DMS153 (cell line): Measurements from ENCODE around the gene WDR5.

ENCODE experiments used
- DNase-seq: peaks from one replicate; lab custom pipeline; 2025; lab: John Stamatoyannopoulos, UW

WDR5 gene

DNA sequence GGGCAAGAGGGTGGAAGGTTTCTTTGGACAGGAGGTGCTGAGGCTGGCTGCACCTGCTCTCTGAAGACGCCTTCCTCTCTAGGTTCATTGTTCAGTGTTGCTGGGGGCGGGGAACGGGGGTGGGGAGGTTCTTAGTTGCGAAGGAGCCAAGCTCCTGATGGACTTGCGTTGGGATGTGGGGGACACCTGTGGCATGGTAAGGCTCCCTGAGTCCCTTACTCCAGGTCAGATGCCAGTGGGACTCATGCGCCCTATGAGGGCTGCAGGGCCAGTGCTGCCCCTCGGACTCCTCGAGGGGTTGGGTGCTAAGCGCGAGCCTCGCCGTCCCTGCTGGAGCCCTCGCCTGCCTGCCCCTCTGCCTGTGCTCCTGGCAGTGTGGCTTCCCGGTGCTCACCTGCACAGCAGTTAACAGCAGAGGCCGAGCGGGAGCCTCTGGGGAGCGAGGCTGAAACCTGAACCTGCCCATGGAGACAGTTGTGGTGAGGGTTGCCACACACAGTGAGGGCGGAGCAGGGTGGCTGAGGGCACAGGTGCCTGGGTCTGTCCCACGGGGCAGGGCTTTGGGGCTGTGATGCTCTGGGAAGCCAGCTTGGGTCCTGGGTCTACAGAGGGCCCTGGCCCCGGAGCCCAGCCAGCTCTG is 23.0 kb downstream of the WDR5 start:
- no peak for DNase-seq

DNA sequence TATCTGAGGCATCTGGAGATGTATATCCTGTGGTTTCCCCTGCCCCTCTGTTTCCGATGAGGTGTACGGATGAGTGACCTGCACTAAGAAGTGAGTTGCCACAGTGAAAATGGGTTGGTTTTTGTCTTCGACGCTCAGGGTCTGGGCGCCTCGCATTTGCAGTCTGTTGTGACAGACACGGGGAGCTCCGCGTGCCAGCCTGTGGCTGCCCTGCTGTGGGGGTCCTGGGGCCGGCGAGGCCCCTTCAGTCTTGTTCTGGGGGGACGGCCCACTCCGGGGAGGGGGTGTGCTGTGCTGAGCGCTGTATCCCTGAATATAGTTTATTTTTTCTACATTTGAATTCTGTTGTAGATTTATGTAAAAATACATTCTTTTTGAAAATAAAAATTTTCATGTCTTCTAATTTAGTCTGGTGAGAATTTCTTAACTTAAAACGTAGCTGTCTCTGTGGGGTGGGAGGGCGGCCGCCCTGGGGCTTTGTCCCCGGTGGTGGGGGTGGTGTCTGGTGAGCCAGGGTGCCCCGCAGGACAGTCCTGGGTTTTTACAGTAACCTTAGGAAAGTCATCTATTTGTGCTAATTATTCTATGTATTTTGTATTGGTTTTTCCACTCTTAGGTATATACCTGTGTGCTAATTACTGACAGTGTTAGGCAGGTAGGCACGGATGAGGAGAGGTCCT is 23.8 kb downstream of the WDR5 start:
- DNase-seq = no peak

DNA sequence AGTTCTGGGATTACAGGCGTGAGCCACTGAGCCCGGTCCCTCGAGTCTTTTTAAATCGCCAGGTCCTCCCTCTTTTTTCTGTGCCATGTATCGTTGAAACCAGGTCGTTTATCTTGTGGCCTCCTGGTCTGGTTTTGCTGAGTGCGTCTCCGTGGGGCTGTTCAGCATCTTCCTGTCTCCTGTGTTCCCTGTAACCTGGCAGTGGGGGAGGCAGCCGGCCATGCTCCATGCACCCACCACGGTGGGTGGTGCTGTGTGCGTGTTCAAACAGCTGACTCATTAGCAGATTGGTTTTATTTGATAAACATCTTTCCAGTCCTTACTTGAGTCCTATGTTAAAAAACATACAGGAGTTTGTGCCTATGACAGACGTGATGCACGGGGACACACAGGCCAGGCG is 25.8 kb downstream of the WDR5 start:
- no peak for DNase-seq

DNA sequence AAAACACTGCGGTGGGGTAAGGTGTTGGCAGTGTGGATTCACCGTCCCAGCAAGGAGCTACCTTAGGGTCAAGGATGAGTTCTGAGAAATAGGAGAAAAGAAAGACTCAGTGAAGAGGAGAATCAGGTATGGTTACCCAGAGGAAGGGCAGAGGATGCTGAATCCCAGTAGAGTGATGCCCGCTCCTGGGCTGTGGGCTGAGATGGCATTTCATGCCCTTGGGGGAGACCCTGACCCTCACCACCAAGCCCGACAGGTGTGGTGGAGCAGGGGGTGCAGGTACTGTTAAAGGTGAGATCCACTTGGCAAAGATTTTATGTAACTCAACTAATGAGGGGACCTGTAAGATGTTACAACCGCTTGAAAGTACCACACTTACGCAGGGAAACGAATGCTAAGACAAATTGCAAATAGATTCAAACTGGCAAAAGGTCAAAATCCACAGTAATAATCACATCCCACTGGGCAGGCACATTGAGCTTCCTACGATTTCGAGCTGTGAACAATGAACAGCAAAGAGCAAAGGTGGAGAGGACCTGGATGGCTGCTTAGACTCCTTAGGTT is 26.4 kb downstream of the WDR5 start:
- no peak for DNase-seq

DNA sequence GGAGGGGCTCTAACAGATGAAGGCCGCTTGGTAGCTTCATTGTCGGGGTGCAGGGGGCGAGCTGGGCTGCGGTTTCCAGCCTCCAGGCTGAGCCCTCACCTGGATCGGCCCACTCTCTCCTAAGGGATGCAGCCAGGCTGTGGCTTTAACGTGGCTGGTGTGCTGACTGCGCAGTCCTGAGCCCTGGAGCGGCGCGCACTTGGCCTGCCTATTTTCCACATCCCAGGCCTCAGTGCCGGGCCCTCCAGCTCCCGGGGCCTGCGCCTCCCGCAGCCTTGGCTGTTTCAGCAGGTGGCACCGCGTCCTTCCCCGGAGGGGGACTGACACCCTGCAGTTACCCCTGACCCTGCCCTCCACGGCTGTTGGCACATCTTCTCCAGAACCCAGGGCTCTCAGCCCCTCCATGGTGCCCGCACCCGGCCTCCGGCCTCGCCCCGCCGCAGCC is 27.1 kb downstream of the WDR5 start:
- DNase-seq = no peak

DNA sequence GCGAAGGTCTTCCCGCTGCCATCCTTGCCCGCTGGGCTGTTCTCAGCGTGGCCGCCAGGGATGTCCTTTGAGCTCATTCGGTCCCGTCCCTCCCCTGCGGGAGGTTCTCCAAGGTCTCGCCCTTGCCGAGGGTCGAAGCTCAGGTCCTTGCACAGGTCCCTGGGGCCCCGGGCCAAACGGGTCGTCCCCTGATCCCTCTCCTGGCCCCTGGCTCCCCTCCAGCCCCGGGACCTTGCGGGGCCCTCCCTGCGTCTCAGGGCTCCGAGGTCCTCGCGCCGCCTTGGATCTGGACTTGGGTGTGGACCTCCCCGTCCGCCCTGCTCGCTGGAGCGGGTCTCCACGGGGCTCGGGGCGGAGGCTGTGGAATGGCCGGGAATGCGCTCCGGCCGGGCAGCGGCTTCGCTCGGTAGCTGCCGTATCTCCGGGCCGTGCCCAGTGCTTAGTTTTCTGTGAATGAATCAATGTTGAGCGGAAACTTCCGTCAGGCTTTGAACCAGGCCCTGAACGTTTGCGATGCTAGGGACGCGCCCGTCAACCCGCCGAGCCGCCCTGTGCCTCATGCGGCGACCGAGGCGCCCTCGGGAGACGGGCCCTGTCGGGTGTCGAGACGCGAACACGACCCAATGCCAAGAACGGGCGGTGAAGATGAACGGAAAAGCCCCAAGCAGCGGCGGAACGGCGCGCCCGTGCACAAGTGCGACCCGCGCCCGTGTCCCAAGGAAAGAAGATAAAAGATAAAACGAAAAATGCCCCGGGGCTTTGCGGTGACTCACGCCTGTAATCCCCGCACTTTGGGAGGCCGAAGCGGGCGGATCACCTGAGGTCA is 27.7 kb downstream of the WDR5 start:
- DNase-seq = peak; percentile 48

DNA sequence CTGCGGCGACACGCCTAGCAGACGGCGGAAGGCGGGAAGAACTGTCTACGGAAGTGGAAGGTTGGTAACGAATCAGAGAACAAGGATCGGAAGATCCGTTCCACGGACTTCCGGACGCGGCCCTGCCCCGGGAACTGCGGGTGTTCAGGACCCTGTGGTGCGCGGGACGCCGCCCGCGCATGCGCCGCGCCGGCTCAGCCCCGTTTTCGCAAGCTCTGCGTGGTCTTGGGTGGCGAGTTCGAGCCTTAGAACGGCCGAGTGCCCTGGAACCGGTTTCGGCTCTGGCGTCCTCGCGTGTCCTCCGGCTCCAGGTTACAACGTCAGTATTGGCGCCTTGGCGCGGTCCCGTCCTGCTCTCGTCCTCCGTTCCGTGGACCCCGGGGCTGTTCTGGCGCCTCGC is 29.0 kb downstream of the WDR5 start:
- DNase-seq = no peak

DNA sequence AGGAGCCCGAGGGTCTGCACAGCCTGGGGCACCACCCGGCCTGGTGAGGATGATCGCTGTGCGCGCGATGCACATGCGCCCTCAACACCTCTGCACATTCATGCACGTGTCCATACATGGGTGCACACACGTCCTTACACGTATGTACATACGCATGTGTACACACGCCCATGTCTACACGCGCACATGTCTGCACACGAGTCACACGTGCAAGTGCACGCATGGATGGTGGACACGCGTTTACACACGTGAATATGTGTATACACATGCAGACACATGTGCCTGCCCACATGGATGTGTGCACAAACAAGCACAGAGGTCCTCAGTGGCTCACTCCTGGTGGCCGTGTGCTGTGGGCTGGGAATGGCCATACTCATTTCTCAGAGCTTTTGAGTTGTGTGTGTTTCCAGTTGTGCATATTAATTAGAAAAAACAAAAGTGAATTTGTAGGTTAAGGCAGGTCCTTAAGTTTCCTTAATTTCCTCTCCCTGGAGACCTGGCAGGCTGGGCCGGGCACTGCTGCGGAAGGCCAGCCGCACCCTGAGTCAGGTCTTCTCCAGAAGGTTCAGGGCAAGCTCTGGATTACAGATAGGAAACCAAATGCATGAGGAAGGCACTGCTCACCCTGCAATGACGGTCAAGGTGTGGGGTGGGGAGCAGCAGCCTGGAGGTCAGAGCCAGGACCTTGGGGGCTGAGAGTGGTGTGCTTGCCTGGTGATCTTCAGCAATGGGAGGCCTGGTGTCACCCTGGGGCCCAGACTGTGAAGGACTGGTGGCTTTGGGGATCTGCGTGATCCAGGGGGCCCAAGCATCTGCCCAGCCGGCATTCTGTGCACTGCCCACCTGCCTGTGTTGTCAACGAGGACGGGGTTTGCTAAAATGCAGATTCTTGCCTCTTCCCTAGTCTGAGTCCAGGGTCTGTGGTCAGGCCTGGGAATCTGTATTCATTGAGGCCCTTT is 29.8 kb downstream of the WDR5 start:
- DNase-seq = no peak

DNA sequence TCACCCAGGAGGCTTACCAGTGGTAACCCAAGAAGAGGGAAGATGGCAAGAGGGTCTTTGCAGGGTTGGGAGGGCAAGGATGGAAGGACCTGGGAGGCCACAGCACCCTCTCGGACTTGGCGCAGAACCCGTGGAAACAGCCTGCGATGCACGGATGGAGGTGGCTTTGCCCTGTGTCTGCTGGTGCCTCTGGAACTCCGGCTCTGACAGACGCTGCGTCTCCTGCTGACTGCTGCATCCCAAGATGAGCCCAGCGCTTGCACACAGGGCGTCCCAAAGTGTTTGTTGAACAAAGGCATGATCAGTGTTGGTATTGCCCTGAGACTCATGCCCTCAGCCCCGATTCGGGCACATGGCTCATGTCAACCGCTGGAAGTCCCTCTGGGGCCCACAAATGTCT is 30.5 kb downstream of the WDR5 start:
- DNase-seq = no peak

DNA sequence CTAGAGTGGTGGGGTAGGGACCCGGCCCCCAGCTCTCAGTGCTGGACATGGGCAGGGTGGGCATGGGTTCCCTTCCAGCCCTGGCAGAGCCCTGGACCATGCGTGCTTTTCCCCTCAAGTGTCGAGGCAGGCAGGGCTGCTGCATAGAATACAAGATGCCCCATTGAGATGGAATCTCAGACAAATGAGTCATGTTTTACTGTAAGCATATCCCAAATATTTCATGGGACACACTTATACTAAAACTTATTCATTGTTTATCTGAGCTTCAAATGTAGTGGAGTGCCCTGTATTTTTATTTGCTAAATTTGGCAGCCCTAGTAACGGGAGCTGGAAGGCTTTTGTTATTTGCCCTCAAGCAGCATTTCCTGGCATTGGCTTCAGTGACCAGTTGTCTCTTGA is 31.6 kb downstream of the WDR5 start:
- DNase-seq = no peak

DNA sequence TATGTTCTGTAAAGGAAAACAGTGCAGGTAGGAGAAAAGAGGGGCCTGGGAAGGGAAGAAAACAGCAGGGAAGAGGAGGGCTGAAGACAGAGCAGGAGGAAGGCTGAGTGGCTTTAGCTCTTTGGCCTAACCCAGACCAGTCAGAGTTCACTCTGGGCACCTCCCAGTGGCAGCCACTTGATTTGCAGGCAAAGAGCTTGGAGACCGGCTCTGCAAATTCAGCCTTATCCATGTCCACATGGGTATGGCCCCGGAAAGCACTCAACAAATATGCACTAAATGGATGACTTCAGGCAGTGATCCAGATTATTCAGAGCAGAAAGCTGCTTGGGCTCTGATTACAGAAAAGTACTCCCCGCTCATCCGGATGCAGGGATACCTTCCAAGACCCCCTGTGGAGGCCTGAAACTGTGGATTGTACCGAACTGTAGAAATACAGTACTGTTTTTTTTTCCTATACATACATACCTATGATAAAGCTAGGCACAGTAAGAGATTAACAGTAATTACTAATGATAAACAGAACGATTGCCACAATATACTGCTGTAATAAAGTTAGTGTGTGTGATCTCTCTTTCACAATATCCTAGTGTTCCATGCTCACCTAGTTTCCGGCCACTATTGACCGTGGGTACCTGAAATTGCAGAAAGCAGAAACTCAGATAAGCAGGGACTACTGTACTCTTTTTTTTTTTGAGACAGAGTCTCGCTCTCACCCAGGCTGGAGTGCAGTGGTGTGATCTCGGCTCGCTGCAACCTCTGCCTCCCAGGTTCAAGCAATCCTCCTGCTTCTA is 33.1 kb downstream of the WDR5 start:
- no peak for DNase-seq

DNA sequence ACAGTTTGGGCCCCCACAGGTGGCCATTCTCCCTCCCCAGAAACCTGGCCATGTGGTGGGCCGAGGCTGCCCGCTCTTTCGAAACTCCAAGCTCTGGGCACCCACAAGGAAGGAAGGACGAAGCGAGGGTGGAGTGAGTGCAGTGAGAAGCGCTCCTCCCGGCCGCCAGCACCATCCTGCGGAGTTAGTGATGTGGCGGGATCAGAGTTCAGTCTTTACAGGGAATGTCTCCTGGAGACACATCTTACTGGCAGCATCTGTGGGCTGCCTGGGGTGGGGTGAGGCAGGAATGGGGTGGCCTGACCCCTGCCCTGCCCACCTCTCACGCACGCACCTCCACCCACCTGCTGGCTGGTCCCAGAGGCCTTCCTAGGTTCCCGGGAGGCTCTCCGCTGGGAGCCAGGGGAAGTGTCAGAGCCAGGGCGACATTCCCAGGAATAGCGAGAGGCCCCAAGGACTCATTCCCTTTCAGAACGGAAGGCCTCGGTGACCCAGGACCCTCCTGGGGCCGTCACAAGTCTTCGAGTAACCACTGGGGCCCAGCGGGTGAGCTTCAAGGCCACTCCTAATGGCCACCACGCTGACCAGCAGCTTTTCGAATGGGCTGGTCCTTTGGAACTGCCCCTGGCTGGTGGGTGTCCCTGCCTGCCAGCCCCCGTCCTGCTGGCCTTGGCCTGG is 34.0 kb downstream of the WDR5 start:
- no peak for DNase-seq

DNA sequence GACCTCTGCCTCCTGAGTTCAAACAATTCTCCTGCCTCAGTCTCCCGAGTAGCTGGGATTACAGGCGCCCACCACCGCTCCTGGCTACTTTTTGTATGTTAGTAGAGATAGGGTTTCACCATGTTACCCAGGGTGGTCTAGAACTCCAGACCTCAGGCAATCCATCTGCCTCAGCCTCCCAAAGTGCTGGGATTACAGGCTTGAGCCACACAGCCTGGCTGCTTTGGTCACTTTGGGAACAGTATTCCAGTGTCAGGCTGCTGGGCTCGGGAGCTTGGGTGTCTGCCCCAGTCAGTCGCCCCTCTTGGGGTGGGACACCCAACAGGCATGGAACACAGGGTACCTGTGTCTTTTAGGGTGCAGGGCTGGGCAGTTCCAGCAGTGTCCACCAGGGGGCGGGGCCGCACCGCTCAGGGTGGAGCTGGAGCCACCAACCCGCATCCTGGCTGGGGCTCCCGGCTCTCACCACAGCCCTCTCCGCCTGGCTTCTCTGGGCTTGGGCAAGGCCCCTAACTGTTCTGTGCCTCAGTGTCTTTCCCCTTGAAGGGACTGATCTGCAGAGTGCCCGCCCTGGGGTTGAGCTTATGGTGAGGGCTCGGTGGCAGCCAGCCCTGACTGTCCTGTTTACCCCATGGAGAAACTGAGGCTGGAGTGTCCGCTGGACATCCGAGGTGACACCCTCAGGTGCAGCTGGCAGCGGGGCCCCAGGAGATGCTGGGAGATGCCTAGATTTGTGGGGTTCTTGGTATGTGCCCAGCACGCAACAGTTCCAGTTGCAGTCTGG is 34.8 kb downstream of the WDR5 start:
- DNase-seq = no peak

DNA sequence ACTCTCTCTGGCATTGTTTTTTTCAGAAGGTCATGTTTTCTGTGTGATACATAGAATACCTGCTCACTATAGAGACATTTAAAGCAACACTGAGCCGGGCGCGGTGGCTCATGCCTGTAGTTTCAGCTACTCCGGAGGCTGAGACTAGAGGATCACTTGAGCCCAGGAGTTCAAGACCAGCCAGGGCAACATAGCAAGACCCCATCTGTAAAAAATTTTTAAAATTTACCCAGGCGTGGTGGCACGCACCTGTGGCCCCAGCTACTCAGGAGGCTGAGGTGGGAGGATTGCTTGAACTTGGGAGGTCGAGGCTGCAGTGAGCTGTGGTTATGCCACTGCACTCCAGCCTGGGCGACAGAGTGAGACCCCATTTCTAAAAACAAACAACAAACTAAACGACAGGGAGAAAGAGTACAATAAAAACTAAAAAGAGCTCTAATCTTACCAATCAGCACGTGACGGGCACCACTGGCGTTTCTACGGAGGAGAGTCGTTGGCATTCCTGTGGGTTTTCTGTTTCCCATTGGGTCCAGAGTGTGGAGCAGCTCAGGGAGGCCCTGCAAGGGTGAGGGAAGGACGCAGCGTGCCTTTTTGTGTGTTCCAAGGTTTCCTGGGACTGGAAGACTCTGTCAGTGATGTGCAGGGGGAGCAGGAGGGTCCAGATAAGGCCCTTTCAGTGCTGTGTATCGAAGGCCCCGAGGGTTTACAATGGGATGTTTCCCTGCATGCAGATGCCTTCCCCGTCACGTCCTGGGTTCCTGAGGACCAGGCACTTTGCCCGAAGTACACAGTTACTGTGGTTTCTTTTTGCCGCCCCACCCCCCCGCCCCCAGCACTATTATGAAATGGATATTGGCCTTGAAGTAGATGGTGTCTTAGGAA is 35.7 kb downstream of the WDR5 start:
- no peak for DNase-seq

DNA sequence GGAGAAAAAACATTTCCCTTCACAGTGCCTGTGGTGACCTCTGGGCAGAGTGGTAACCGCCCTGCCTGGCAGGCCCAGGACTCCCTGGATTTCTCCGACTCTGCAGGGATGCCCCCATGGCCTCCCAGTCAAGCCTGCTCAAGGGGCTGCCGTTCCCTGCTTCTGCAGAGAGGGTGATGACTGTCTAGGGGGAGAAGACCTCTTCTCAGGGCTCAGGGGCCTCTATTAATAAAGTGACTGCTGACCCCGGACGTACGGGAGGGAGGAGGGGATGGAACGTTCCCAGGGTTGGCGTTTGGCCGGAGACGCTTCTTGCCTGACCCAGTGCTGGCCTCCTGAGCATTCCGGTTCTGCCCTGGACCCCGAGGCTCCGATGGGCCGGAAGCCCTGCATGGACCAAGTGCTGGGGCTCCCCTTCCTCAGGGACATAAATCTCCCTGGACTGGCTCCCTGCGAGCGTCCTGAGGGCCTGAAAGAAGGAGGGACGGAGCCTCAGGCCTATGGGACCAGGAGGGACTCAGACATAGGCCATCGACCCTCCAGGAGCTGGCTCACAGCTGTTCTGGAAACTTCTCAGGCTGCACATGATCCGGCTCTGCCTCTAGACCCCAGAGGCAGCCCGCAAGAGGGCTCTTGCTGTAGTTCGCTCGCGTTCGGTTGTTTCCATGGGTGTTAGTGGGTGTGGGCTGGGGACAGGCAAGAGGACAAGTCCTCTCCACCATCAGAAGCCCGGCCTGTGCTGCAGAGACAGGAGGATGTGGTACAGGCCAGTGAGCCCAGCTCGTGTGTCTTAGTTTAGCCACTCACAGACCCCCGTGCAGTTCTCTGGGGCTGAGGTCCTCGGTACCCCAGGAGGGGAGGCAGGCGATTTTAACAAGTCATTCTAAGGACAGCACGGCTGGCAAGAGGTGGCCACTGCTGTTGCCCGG is 36.6 kb downstream of the WDR5 start:
- no peak for DNase-seq

DNA sequence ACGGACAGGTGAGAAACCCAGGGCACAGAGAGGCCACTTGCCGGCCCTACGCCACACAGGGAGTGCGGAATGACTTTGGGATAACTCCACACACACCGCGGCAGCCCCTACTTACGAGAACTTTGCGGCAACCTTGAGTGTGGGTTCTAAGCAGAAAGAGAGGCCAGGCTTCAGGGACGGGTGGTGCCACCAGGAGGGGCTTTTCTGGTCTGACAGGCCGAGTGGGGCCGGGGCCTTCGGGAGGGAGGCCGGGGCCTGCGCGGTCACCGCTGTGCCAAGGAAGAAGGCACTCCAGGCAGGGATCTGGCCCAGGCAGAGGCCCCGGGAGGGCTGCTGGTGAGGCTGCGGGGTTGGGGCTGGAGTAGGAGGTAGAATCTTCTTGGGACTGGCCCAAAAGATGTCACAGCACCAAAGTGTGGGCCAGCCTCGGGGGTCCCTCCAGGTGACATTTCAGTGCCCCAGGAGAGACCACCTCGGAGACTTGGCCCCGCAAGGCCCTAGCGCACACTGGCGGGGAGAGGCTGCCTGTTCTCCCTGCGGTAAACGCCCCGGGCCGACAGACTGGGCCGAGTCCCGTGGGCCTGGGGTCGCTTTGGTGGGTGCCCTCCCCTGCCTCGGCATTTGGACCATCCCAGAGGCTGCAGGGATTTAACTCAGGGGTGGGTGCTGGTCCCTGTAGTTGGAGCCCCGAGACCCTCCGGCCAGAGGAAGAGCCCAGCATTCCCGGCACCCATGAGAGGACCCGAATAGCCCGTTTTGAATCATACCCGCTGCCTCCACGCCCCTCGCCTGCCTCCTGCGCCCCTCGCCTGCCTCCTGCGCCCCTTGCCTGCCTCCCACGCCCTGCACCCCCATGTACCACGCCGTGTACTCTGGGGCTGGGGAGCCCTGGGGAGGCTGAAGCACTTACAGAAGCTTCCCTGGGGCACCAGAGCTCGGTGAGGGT is 37.5 kb downstream of the WDR5 start:
- DNase-seq = no peak
